Activated CD8-positive, alpha-beta memory T cell treated with anti-CD3 and anti-CD28 coated beads, Interleukin-2, amount 50 U/mL, for 24 hours (primary cell): Measurements from ENCODE around the gene SPRR2D.
"Not testable (repeated sequence)": the region's sequence is repeated elsewhere in the genome, so short reads cannot be mapped to it uniquely, and the experiment has no call there.

Experiments
- DNase-seq: peaks from one replicate; pipeline ENCODE4 v3.0.0-alpha.2; 2020; ENCODE audit errors: extremely low read depth

Gene SPRR2D

DNA sequence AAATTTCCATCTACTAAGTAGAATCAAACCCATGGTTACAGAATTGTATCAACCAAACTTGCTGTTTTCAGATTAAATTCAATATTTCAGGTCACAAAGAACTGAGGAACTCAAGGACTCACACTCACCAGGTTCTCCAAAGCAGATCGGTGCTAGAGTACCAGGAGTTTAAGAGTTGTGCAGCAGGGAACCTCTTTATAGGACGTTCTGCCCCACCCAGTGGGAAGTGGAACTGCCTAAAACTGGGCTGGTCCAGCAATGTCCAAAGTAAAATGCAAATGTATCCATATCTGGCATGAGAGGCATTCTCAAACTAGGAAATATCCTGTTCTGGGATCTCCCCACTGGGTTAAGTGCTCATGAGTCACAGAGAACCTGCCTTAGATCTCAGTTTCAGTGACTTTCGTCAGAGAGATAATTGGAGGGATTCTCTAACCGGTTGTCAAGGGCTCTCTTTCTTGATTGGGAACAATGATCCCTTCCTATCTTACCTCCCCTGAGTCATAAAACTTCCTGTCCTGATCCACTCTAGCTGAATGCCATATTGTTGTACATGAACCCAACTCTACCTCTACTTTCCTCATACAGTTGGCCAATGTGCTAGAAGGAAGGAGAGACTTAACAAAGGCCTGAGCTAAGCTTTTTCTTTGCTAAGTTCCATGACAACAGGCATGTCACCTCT is at the start of gene SPRR2D:
Gene SPRR2D, minus strand, starts transcription at position 171 of the 682 bp plus-strand sequence. CDS start 774 bp downstream, outside the sequence.
- DNase-seq = no peak

- DNase-seq = no peak
Measured at GRCh38 chr1:153087652-153088051, 46.7 kb upstream of the SPRR2D start.

DNA sequence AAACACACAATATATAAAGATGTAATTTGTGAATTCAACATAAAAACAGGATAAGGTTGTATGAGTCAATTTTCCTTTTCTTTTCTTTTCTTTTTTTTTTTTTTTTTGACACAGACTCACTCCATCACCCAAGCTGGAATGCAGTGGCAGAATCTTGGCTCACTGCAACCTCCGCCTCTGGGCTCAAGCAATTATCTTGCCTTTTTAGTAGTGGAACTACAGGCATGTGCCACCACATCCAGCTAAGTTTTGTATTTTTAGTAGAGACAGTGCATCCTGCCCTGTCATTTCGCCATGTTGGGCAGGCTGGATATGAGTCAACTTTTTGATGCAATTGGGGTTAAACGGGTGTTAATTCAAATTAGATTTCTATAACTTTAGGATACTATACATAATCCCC is 40.8 kb upstream of the SPRR2D start:
- DNase-seq = no peak

DNA sequence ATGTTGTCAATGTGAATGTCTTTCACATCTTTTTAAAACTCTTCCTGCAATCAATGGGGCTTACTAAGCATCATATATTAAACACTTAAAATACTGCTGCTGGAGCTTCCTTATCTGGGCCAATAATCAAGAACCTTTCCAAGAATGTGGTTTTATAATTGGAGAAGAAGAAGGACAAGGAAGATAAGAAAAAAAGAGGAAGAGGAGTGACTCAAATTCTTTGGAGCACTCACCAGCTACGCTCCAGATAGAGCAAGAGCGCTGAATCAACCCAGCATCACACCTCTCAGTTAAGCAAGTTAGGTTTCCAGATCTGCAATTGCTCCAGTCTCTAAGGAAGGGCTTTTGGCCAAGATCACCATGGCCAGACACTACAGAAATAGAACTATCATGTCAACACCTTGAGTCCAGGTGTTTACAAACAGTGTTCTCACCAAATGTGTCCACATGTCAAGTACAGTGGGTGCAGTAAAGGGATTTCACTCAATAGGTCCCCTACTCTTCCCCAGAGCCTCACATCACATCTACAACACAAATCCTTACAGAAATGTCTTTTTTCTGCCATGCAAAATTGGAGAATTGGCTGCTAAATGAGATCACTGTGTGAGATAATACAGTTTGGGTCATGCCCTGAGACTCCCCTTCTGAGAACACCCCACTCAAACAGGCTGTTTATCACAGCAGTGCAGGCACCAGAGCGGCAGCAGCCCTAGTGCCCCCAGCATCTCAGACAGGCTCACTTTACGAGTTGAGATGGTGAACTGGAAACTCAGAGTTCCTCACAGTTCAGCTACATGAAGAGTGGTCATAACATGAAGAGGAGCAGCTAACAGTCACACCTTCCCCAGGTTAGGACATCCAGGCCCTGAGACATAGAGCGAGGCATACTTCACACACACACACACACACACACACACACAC is 32.1 kb upstream of the SPRR2D start:
- DNase-seq = no peak

GRCh38 chr1:153071511-153071910 is 30.6 kb upstream of the SPRR2D start, which contains the start of gene SPRR2B:
Gene SPRR2B (minus strand): TSS chr1:153071611. CDS start chr1:153070839, 772 bp downstream.
- no peak for DNase-seq

DNA sequence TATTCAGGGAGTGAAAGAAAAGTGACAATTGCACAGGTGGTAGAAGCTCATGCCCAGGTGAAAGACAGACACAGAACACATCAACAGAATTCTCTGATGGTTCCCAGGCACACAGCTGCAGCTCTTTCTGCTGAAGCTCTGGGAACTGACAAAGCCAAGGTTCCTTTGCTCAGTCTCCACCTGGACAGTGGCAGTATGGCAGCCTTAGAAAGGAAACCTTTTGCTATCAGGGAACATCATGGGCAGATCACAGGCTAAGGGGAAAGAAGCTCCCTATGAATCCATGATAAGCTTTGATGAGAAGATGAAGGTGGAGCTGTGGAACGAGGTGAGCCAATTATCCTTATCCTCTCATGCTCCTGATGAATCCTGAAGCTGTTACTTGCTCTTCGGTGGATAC is 29.3 kb upstream of the SPRR2D start:
- no peak for DNase-seq

DNA sequence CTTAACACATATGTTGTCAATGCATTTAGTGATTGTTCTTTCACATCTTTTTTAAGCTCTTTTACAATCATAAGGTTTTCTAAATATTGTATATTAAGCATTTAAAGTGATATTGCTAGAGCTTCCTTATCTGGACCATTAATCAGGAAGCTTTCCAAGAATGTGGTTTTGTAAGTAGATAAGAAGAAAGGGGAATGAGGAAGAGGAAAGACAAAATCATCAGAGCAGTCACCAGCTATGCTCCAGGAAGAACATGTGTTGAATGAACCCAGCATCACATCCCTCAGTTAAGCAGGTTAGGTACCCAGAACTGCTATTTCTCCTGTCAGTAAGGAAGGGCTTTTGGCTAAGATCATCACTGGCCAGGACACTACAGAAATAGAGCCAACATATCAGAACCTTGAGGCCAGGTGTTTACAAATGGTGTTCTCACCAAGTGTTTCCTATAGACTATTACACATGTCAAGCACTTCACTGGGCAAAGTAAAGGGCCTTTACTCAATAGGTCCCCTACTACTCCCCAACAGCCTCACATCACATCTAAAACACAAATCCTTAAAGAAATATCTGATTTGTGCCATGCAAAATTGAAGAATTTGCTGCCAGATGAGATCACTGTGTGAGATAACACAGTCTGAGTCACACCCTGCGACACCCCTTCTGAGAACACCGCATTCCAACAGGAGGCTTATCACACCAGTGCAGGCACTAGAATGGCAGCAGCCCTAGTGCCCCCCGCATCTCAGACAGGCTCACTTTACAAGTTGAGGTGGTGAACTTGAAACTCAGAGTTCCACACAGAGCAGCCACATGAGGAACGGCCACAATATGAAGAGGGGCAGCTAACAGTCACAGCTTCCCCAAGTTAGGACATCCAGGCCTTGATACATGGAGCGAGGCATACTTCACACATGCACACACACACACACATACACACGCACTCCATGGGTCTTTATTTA is 18.2 kb upstream of the SPRR2D start:
- no peak for DNase-seq

DNA sequence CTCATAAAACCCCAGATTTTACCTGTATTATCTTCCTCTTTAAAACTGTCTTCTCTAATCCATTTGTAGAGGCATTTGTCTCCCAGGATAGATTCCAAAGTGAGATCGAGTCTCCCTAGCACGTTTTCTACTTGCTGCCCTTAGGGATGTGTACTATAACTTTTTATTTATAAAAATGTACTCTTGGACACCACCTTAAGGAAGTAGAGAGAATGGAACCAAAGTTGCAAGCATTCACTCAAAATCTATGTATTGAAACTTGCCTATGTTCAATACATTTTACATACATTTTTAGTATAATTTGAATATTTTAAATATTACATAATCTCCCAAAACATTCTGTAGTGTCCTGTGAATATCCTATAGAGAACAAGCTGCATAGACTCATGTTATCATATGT is 17.2 kb upstream of the SPRR2D start:
- no peak for DNase-seq

- DNase-seq = no peak
Measured at GRCh38 chr1:153057375-153057774, 16.5 kb upstream of the SPRR2D start, which contains the start of gene SPRR2A. Gene SPRR2A (minus strand): TSS chr1:153057512. CDS start chr1:153056735, 777 bp downstream.

- not testable (repeated sequence) for DNase-seq
Measured at GRCh38 chr1:153056111-153056510, 15.2 kb upstream of the SPRR2D start.

DNA sequence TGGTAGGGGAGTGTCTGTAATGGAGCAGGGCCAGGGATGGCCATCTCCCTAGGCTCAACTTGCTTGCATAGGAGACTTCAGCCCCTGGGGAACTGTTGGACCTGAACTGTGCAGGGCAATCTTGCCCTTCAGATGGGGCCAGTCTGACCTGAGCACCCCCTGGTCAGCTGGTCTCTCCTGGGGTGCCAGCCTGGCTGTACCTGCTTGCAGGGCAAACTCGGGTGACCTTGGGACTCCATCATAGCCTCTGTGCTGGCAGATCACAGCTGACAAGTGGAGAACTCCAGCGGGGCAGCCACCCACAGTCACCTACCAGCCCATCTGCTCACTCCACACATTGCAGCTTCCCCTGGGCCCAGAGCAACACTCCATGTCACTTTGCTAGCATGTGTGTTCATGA is 8.3 kb upstream of the SPRR2D start:
- no peak for DNase-seq

DNA sequence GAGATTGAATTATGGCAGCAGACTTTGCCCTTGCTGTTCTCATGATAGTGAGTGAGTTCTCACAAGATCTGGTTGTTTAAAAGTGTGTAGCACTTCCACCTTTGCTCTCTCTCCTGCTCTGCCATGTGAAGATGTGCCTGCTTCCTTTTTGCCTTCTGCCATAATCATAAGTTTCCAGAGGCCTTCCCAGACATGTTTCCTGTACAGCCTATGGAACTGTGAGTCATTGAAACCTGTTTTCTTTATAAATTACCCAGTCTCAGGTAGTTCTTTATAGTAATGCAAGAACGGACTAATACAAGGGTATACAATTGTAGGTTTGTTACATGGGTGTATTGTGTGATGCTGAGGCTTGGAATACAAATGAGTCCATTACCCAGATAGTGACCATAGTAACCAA is 5.7 kb downstream of the SPRR2D start:
- DNase-seq = no peak

DNA sequence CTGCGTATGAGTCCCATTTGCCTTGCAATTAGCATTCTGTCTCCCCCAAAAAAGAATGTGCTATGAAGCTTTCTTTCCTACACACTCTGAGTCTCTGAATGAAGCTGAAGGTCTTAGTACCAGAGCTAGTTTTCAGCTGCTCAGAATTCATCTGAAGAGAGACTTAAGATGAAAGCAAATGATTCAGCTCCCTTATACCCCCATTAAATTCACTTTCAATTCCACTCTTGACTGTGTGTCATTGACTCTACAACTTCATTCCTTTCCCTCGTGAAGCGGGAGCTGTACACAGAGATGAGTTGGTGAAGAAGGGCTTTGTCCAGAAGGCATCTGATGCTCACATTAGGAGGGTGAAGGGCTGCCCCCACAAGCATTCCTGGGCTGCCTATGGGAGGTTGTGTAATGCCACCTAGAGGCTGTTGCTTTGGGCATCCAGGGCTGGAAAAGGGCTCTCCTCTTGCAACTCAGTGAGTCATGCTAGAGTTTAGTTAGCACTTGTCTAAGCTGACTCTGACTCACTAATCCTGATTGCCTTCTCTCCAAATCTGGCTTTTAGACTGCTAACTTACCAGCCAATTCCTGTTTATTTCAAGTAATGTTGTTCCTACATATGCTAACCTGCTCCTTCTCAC is 8.1 kb downstream of the SPRR2D start:
- DNase-seq = no peak

GRCh38 chr1:153032073-153032472 is 8.8 kb downstream of the SPRR2D start:
- no peak for DNase-seq

DNA sequence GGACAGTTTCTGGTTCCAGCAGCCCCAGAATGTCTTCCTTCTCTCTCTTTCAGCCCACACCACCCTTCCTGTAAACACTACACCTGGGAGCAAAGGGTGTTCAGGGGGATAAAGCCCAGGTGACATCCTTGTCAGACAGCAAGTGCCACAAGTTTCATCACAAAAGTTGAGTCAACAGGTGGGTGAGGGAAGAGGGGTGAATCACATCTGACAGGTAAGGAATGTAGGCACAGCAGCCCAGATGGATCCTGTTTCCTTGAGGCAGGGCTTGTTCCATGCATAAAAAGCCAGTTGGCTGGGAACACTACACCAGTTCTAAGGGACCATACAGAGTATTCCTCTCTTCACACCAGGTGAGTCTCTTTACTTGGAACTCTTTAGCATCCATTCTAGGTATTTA is 10.0 kb downstream of the SPRR2D start, which contains the start of gene SPRR1B:
Gene SPRR1B, plus strand, starts transcription at position 309 of the 400 bp plus-strand sequence. CDS start 1,143 bp downstream, outside the sequence.
- DNase-seq = no peak

DNA sequence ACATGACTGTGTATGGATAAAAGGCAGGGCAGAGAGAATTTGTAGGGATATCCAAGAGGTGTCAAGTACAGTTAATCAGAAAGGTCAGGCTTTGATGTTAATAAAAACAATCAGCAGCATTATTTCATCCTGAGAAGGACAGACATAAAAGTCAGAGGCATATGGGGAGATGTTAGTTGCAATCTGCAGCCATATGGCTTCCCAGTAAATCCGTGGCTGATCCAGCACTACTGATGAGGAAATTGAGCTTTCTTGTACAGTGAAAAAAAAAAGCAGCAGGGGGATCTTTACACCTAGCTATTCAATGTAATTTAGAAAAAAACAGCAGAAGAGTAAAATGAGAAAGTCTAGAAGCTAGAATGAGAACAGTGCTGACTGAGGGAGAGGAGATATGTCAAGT is 12.2 kb downstream of the SPRR2D start:
- no peak for DNase-seq

DNA sequence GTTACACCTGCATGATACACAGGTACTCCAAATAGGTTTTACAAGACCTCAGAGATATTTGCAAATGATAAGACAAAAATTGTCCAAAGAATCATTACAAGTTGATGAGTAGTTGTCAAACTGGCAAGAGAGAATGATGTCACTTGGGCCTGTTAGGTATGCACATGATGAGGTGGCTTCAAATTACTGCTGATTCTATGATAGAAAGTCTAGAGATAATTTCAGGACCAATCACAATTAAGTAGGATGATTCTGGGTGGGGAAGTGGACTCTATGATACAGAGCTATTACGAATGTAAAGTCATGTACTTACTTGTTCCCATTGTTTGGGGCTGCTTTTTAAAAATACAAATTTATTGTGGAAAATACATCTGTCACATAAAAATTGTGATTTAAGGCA is 15.1 kb downstream of the SPRR2D start:
- no peak for DNase-seq

GRCh38 chr1:153024413-153024812 is 16.5 kb downstream of the SPRR2D start:
- no peak for DNase-seq

GRCh38 chr1:153023109-153023508 is 17.8 kb downstream of the SPRR2D start:
- no peak for DNase-seq

DNA sequence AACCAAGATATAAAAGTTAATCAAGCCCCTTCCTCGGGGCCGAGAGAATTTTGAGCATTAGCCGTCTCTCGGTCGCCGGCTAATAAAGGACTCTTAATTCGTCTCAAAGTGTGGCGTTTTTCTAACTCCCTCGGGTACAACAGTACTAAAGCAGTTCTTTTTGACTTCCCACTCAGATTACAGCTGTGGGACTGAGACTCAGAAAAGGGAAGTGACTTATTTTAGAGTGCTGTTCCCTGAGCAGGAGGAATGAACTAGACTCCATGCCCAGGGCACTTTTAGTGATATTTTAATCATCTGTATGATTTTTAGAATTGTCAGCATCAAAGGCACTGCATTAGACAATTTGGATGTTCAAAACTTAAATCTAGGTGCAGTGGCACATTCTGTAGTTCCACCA is 18.6 kb downstream of the SPRR2D start:
- not testable (repeated sequence) for DNase-seq

GRCh38 chr1:153021829-153022228 is 19.1 kb downstream of the SPRR2D start:
- not testable (repeated sequence) for DNase-seq
